HepG2 (cell line): ENCODE results near the gene KRTCAP2. TPM values are rescaled to one million over a fixed set of nuclear protein-coding genes. Genes with fewer than 3 reads are reported as not detected.

Source experiments
- ARID5B ChIP-seq: IDR thresholded peaks from 2 replicates; pipeline ENCODE4 v1.4.0; 2020; ENCODE audit warnings: mild to moderate bottlenecking, missing genetic modification reagents
- BCL6 ChIP-seq: IDR thresholded peaks from 2 replicates; pipeline ENCODE4 v1.6.1; 2016; ENCODE audit warnings: missing genetic modification reagents, missing compliant biosample characterization
- DRAP1 ChIP-seq: IDR thresholded peaks from 2 replicates; pipeline ENCODE4 v1.6.1; 2016; ENCODE audit warnings: missing genetic modification reagents, missing compliant biosample characterization
- ERF ChIP-seq: IDR thresholded peaks from 2 replicates; pipeline ENCODE4 v1.6.1; 2018; ENCODE audit warnings: missing biosample characterization, missing genetic modification reagents
- FOSL1 ChIP-seq: sonication (generic); formaldehyde crosslinking; IDR thresholded peaks from 2 replicates; pipeline ENCODE4 v1.9.0; 2021; ENCODE audit warnings: missing genetic modification reagents, borderline replicate concordance
- GATAD2A ChIP-seq: IDR thresholded peaks from 2 replicates; pipeline ENCODE4 v1.6.1; 2016
- HDAC2 ChIP-seq: sonication (generic); formaldehyde crosslinking; IDR thresholded peaks from 2 replicates; pipeline ENCODE4 v1.4.0; 2020; ENCODE audit warnings: missing genetic modification reagents
- HNRNPLL ChIP-seq: fragments of 200-400 bp; formaldehyde crosslinking; IDR thresholded peaks from 2 replicates; pipeline ENCODE4 v1.6.1; 2017; ENCODE audit warnings: mild to moderate bottlenecking, low read depth, low read length; ENCODE audit not compliant: poor library complexity, severe bottlenecking
- KDM3A ChIP-seq: IDR thresholded peaks from 2 replicates; pipeline ENCODE4 v1.6.1; 2018; ENCODE audit warnings: low read depth, missing compliant biosample characterization
- PITX1 ChIP-seq: sonication (generic); formaldehyde crosslinking; IDR thresholded peaks from 2 replicates; pipeline ENCODE4 v1.5.1; 2020; ENCODE audit warnings: mild to moderate bottlenecking, missing genetic modification reagents
- STAG1 ChIP-seq: sonication (generic); formaldehyde crosslinking; IDR thresholded peaks from 2 replicates; pipeline ENCODE4 v1.4.0; 2020; ENCODE audit warnings: missing genetic modification reagents
- ZBTB40 ChIP-seq, 2 experiments: fragments of 450-650 bp in 1 of 2; sonication (generic) in 1 of 2; formaldehyde crosslinking in 1 of 2; IDR thresholded peaks; 2 replicates each; pipeline versions ENCODE4 v1.6.1 to v1.8.0; 2016 to 2022; ENCODE audit warnings: antibody characterized with exemption in 1 of 2, mild to moderate bottlenecking in 1 of 2, missing genetic modification reagents in 1 of 2
- ZBTB7B ChIP-seq: sonication (generic); formaldehyde crosslinking; IDR thresholded peaks from 2 replicates; pipeline ENCODE4 v1.4.0; 2020; ENCODE audit warnings: missing genetic modification reagents
- ZNF12 ChIP-seq: sonication (generic); formaldehyde crosslinking; IDR thresholded peaks from 2 replicates; pipeline ENCODE4 v1.5.0; 2020; ENCODE audit warnings: missing genetic modification reagents
- polyA plus RNA-seq, 8 experiments: library from polyadenylated mRNA; depleted of rRNA in 3 of 8; stranded (reverse) in 7 of 8; unstranded in 1 of 8; fragments of >200 nt; fragmentation: Illumina TruSeq in 4 of 8; extraction: Trizol in 4 of 8; gene quantifications; 2 replicates each; pipeline versions ENCODE4 v1.2.1 to v1.2.3, GENCODE V29; 2011 to 2016; ENCODE audit warnings: low read depth in 4 of 8, missing spikeins in 1 of 8, mixed read lengths in 1 of 8; ENCODE audit not compliant: insufficient read depth in 1 of 8
- total RNA-seq, 5 experiments: library from RNA; depleted of rRNA; stranded (reverse); fragments of >200 nt; fragmentation: Illumina TruSeq; extraction: Trizol; gene quantifications; 2 replicates each; pipeline ENCODE4 v1.2.3, GENCODE V29; 2016; ENCODE audit warnings: low read depth in 1 of 5
- TF ChIP-seq, protein P1 (sequence below): sonication (generic); formaldehyde crosslinking; conservative IDR thresholded peaks from 2 replicates; pipeline ENCODE4 v1.4.0; 2020; ENCODE audit warnings: missing genetic modification reagents

Gene KRTCAP2
- total and polyA plus RNA-seq, 2 of the 13 experiments (the other 11 are each of a cell fraction or from before 2014, with no cell fraction given): 77.3 to 79.4 TPM

DNA sequence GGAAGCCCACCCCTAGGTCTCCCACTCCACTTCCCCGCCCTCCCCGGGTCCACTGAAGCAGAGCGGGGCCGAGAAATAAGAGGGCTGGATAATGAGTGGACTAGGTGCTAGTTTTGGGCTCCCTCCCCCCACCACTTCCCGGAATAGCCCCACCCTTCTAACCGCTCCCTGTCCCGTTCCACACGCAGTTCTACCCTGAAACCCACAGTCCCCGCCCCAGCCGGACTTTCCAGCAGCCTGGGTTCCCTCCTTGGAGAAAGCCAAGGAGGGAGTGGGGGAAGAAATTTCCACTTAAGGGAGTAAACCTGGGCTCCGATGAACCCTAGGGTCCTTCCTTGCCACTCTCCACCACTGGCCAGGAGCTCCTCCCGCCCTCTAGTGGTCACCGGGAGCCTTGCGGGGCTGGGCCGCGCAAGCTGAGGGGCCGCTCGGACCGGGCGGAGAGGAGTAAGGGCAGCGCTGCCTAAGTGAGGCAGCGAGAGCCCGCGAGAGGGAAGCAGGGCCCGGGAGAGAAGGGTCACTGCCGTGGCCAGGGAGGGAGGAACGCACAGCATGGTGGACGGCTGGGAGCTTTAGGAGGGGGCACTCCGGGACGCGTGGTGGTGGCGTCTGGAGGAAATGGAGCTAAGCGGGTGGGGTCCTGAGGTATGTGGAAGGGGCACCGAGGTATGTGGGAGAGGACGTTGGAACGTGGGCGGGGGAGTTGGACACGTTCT lies 20.3 kb upstream of the KRTCAP2 start (continued):
- TF ChIP-seq KDM3A (CRISPR knock-in tag): peak; percentile 75; the same call in 1 of the 2 replicates
- peak; percentile 46; the same call in 1 of the 2 replicates for TF ChIP-seq ERF (CRISPR knock-in tag)
- TF ChIP-seq ARID5B (CRISPR knock-in tag): 0 out of 2 replicates have a peak, but pooled peaks have one; percentile 16
- no peak for TF ChIP-seq ZBTB40 (IDR thresholded peaks at IDR 0.05)
- TF ChIP-seq ZBTB40 (CRISPR knock-in tag; IDR thresholded peaks at IDR 0.05): no peak
- peak; percentile 55 for TF ChIP-seq ZBTB7B
- TF ChIP-seq HDAC2 (CRISPR knock-in tag): 0 out of 2 replicates have a peak, but pooled peaks have one; percentile 12
- TF ChIP-seq BCL6: 0 out of 2 replicates have a peak, but pooled peaks have one; percentile 40
- TF ChIP-seq, protein P1, sequence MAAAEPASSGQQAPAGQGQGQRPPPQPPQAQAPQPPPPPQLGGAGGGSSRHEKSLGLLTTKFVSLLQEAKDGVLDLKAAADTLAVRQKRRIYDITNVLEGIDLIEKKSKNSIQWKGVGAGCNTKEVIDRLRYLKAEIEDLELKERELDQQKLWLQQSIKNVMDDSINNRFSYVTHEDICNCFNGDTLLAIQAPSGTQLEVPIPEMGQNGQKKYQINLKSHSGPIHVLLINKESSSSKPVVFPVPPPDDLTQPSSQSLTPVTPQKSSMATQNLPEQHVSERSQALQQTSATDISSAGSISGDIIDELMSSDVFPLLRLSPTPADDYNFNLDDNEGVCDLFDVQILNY (CRISPR knock-in tag): 0 out of 2 replicates have a peak, but pooled peaks have one; percentile 28
- peak; percentile 60 for TF ChIP-seq STAG1 (CRISPR knock-in tag)
- TF ChIP-seq ZNF12: 0 out of 2 replicates have a peak, but pooled peaks have one; percentile 35
- peak; percentile 75 for TF ChIP-seq GATAD2A (CRISPR knock-in tag)
- TF ChIP-seq HNRNPLL: peak; percentile 83
- peak; percentile 39; the same call in 1 of the 2 replicates for TF ChIP-seq PITX1 (CRISPR knock-in tag)
- peak; percentile 26; the same call in 1 of the 2 replicates for TF ChIP-seq DRAP1 (CRISPR knock-in tag)
- no peak for TF ChIP-seq FOSL1
